ENCODE results near the gene DGKG.
A peak's percentile ranks its signal among the peaks of the same experiment; 100 is the strongest.

DGKG gene

GRCh38 chr3:186166491-186167288 lies 195.3 kb downstream of the DGKG start:
- DNase-seq: no peak

- no peak for DNase-seq
Measured at GRCh38 chr3:186166036-186166435, 196.0 kb downstream of the DGKG start.

GRCh38 chr3:186165331-186165730 lies 196.7 kb downstream of the DGKG start:
- DNase-seq: no peak

GRCh38 chr3:186164696-186165095 lies 197.3 kb downstream of the DGKG start:
- DNase-seq: no peak

GRCh38 chr3:186162221-186162620 lies 199.8 kb downstream of the DGKG start:
- peak; percentile 15 for DNase-seq

GRCh38 chr3:186160691-186161243 lies 201.3 kb downstream of the DGKG start:
- no peak for DNase-seq

- DNase-seq: no peak
Measured at GRCh38 chr3:186154641-186155040, 207.4 kb downstream of the DGKG start.

GRCh38 chr3:186152889-186153292 lies 209.1 kb downstream of the DGKG start:
- peak; percentile 89 for DNase-seq

GRCh38 chr3:186152361-186152798 lies 209.7 kb downstream of the DGKG start:
- DNase-seq: no peak

GRCh38 chr3:186151077-186151971 lies 210.7 kb downstream of the DGKG start:
- DNase-seq: peak; percentile 20

- DNase-seq: no peak
Measured at GRCh38 chr3:186150041-186150830, 211.8 kb downstream of the DGKG start.

- DNase-seq: no peak
Measured at GRCh38 chr3:186149319-186149960, 212.6 kb downstream of the DGKG start.

GRCh38 chr3:186144257-186144656 lies 217.8 kb downstream of the DGKG start:
- DNase-seq: no peak

GRCh38 chr3:186143250-186143649 lies 218.8 kb downstream of the DGKG start:
- no peak for DNase-seq

GRCh38 chr3:186142393-186142932 lies 219.6 kb downstream of the DGKG start:
- DNase-seq: no peak

GRCh38 chr3:186141790-186142189 lies 220.2 kb downstream of the DGKG start:
- no peak for DNase-seq

- DNase-seq: no peak
Measured at GRCh38 chr3:186138272-186138981, 223.6 kb downstream of the DGKG start.

GRCh38 chr3:186137051-186137685 lies 224.9 kb downstream of the DGKG start:
- DNase-seq: no peak

- no peak for DNase-seq
Measured at GRCh38 chr3:186133980-186134379, 228.1 kb downstream of the DGKG start.

- no peak for DNase-seq
Measured at GRCh38 chr3:186132487-186132886, 229.5 kb downstream of the DGKG start.

GRCh38 chr3:186129206-186129605 lies 232.8 kb downstream of the DGKG start:
- DNase-seq: no peak
